ENCODE data around the gene FANCC. TPM values are rescaled to one million over a fixed set of nuclear protein-coding genes. Genes with fewer than 3 reads are reported as not detected.

FANCC gene
- total RNA-seq, 1 experiment from 2014 or later, result 44.7 TPM

DNA sequence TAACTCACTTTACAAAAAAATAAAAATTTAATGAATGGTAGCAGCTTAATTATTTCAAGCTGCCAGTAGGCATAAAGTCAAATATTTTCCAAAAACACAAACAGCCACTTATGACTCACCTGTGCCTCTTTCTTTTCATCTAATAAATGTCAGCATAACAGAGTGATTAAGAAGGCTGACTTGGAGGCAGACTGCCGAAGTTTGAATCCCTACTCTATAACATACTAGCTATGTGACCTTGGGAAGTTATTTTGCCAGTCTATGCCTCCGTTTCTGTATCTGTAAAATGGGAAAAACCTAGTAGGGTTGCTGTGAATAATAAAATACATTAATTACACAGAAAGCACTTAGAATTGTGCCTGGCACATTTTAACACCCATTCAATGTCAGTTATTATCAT, 33.8 kb downstream of the FANCC start:
- ChIA-PET POLR2A (ENCODE audit: unreplicated experiment) (no interaction called here), CTCF (interaction anchor here (0.6 kb wide), 1 partner anchor 15 kb away, joined by 3 read pairs; no protein-coding TSS in a partner anchor)
- Histone ChIP-seq H3K27me3 (ENCODE audit: insufficient read depth, low read depth) (no peaks in the 10 kb centered on the region), H3K4me2 (peak overlapping the region; percentile 34), H3F3A (ENCODE audit: insufficient read depth, low read depth) (peaks cover 10% of the 10 kb centered on the region; the same call in 1 of the 2 replicates), H3K27ac (peak overlapping the region; percentile 37), H3K9me2 (ENCODE audit: insufficient read depth) (no peaks in the 10 kb centered on the region), H3K4me3 (no peak overlapping the region), H2AFZ (no peak overlapping the region), H3K36me3 (ENCODE audit: low read depth) (no peaks in the 10 kb centered on the region), H3K9me3 (ENCODE audit: insufficient read depth, low read depth) (peaks cover 12% of the 10 kb centered on the region; the same call in 1 of the 2 replicates), H4K20me1 (ENCODE audit: insufficient read depth) (no peaks in the 10 kb centered on the region; the same call in 1 of the 2 replicates), H3K4me1 (replicated peaks; ENCODE audit: insufficient read depth) (peaks cover 14% of the 10 kb centered on the region), H3K79me2 (ENCODE audit: low read depth) (no peaks in the 10 kb centered on the region; the same call in 1 of the 2 replicates)
- BruUV-seq (replicated peaks), result no TSS peak
- intact Hi-C loops (cut with micrococcal nuclease; ENCODE audit: unreplicated experiment), result no loop called here
- no peak for DNase-seq
- TF ChIP-seq EZH2 (IDR thresholded peaks at IDR 0.05; ENCODE audit: low read depth), result no peak
- TF ChIP-seq, protein P1, sequence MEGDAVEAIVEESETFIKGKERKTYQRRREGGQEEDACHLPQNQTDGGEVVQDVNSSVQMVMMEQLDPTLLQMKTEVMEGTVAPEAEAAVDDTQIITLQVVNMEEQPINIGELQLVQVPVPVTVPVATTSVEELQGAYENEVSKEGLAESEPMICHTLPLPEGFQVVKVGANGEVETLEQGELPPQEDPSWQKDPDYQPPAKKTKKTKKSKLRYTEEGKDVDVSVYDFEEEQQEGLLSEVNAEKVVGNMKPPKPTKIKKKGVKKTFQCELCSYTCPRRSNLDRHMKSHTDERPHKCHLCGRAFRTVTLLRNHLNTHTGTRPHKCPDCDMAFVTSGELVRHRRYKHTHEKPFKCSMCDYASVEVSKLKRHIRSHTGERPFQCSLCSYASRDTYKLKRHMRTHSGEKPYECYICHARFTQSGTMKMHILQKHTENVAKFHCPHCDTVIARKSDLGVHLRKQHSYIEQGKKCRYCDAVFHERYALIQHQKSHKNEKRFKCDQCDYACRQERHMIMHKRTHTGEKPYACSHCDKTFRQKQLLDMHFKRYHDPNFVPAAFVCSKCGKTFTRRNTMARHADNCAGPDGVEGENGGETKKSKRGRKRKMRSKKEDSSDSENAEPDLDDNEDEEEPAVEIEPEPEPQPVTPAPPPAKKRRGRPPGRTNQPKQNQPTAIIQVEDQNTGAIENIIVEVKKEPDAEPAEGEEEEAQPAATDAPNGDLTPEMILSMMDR (conservative IDR thresholded peaks at IDR 0.05), result no peak

DNA sequence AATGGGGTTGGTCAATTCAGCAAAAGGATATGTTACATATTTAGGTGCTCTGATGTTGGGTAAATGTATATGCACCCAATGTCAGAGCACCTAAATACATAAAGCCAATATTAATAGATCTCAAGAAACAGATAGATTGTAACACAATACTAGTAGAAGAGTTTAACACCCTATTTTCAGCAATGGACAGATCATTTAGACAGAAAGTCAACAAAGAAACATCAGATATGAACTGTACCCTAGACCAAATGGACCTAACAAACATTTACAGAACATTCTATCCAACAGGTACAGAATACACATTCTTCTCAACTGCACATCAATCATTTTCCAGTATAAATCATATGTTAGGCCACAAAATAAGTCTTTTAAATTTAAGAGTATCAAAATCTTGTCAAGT, 35.2 kb downstream of the FANCC start:
- no peaks in the 10 kb centered on the region for H3K36me3 ChIP-seq (ENCODE audit: low read depth)
- H3K9me3 ChIP-seq (ENCODE audit: insufficient read depth, low read depth), result peaks cover 12% of the 10 kb centered on the region; the same call in 1 of the 2 replicates
- ChIA-PET CTCF (no interaction called here), POLR2A (ENCODE audit: unreplicated experiment) (no interaction called here)
- H3K9me2 ChIP-seq (ENCODE audit: insufficient read depth), result no peaks in the 10 kb centered on the region
- no peak overlapping the region for H2AFZ ChIP-seq
- no peak overlapping the region for H3K4me2 ChIP-seq
- no peaks in the 10 kb centered on the region; the same call in 1 of the 2 replicates for H4K20me1 ChIP-seq (ENCODE audit: insufficient read depth)
- no peak for DNase-seq
- no peak overlapping the region for H3K27ac ChIP-seq
- H3K4me3 ChIP-seq, result no peak overlapping the region
- peaks cover 14% of the 10 kb centered on the region for H3K4me1 ChIP-seq (replicated peaks; ENCODE audit: insufficient read depth)
- BruUV-seq (replicated peaks), result no TSS peak
- intact Hi-C loops (cut with micrococcal nuclease; ENCODE audit: unreplicated experiment), result no loop called here
- peaks cover 10% of the 10 kb centered on the region; the same call in 1 of the 2 replicates for H3F3A ChIP-seq (ENCODE audit: insufficient read depth, low read depth)
- no peaks in the 10 kb centered on the region for H3K27me3 ChIP-seq (ENCODE audit: insufficient read depth, low read depth)
- H3K79me2 ChIP-seq (ENCODE audit: low read depth), result no peaks in the 10 kb centered on the region; the same call in 1 of the 2 replicates
- TF ChIP-seq EZH2 (IDR thresholded peaks at IDR 0.05; ENCODE audit: low read depth), result no peak
- TF ChIP-seq, protein P1 (conservative IDR thresholded peaks at IDR 0.05), result no peak

DNA sequence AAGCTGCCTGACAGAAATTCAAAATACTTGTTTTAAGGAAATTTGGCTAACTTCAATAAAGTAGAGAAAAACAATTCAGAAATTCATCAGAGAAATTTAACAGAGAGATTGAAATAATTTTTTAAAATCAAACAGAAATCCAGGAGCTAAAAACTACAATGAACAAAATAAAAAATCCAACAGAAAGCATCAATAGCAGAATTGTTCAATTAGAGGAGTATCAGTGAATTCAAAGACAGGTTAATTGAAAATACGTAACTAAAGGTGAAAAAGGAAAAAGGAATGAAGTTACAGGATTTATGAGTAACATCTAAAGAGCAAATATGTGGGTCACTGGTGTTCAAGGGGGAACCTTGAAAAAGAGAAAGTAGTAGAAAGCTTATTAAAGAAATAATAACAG, 36.8 kb downstream of the FANCC start:
- H3K4me2 ChIP-seq, result no peak overlapping the region
- no TSS peak for BruUV-seq (replicated peaks)
- no peaks in the 10 kb centered on the region for H3K9me2 ChIP-seq (ENCODE audit: insufficient read depth)
- H3K4me3 ChIP-seq, result no peak overlapping the region
- TF ChIP-seq EZH2 (IDR thresholded peaks at IDR 0.05; ENCODE audit: low read depth), result no peak
- TF ChIP-seq, protein P1 (conservative IDR thresholded peaks at IDR 0.05), result no peak
- no peak for DNase-seq
- no peaks in the 10 kb centered on the region for H3K36me3 ChIP-seq (ENCODE audit: low read depth)
- H4K20me1 ChIP-seq (ENCODE audit: insufficient read depth), result no peaks in the 10 kb centered on the region; the same call in 1 of the 2 replicates
- no peaks in the 10 kb centered on the region for H3K27me3 ChIP-seq (ENCODE audit: insufficient read depth, low read depth)
- ChIA-PET POLR2A (ENCODE audit: unreplicated experiment) (no interaction called here), CTCF (no interaction called here)
- peaks cover 12% of the 10 kb centered on the region; the same call in 1 of the 2 replicates for H3K9me3 ChIP-seq (ENCODE audit: insufficient read depth, low read depth)
- intact Hi-C loops (cut with micrococcal nuclease; ENCODE audit: unreplicated experiment), result no loop called here
- peaks cover 10% of the 10 kb centered on the region; the same call in 1 of the 2 replicates for H3F3A ChIP-seq (ENCODE audit: insufficient read depth, low read depth)
- no peak overlapping the region for H2AFZ ChIP-seq
- H3K79me2 ChIP-seq (ENCODE audit: low read depth), result no peaks in the 10 kb centered on the region; the same call in 1 of the 2 replicates
- no peak overlapping the region for H3K27ac ChIP-seq
- peaks cover 14% of the 10 kb centered on the region for H3K4me1 ChIP-seq (replicated peaks; ENCODE audit: insufficient read depth)
